Measurements from ENCODE around the gene ACAD10. TPM values are rescaled to one million over a fixed set of nuclear protein-coding genes. Genes with fewer than 3 reads are reported as not detected.

The ACAD10 gene
- total and polyA plus RNA-seq, 2 experiments from 2014 or later = 7.6 to 12.0 TPM

DNA sequence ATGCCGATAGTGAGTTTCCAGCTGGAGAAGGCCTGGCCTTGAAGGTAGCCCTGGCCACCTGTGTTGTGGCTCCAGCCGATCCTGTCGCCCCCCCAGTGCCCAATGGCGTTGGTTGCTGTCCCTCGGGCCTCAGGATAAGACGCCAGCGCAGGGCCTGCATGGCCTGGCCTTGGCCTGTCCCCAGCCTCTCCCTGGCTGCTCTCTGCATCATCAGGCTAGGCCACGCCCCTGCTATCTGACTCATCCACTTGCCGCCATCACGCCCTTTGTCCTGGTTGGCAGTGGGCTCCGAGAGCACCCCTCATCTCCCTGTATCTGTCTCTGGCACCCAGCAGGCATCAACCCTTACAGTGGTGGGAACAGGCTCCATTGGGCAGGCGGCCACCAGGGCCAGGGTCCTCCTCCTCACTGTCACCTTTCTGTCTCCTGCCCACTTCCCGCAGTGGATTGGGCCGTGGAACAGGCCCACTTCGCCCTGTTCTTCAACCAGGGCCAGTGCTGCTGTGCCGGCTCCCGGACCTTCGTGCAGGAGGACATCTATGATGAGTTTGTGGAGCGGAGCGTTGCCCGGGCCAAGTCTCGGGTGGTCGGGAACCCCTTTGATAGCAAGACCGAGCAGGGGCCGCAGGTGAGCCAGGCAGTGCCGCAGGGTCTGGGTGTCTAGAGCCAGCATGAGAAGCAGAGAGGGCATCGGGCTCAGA, 106.5 kb downstream of the ACAD10 start:
- Histone ChIP-seq H3K9me2 (ENCODE audit: insufficient read depth) (no peaks in the 10 kb centered on the region), H4K20me1 (ENCODE audit: insufficient read depth) (no peaks in the 10 kb centered on the region), H3K27me3 (replicated peaks; ENCODE audit: insufficient read depth) (no peaks in the 10 kb centered on the region), H3K9ac (no peak overlapping the region), H3K4me1 (ENCODE audit: insufficient read depth) (peaks cover 4% of the 10 kb centered on the region), H3K4me2 (ENCODE audit: unreplicated experiment) (no peak overlapping the region), H3K27ac (no peak overlapping the region), H3K9me3 (ENCODE audit: low read depth) (no peaks in the 10 kb centered on the region), H3K36me3 (ENCODE audit: low read depth) (no peaks in the 10 kb centered on the region), H3K79me2 (ENCODE audit: insufficient read depth) (no peaks in the 10 kb centered on the region), H3F3A (ENCODE audit: insufficient read depth) (no peaks in the 10 kb centered on the region), H3K4me3 (no peak overlapping the region), H2AFZ (no peak overlapping the region)
- in situ Hi-C loops (cut with MboI) = no loop called here
- DNase-seq = peak; percentile 62
- no peak for TF ChIP-seq EZH2 (IDR thresholded peaks at IDR 0.05; ENCODE audit: insufficient read depth, poor library complexity, severe bottlenecking)
- no peak for TF ChIP-seq EZH2phosphoT487 (IDR thresholded peaks at IDR 0.05; ENCODE audit: insufficient read depth, low read depth)
- 84 to 90% methylated on average over 25 to 26 of the region's 27 CpGs for WGBS, 2 experiments (ENCODE audit: low coverage in 1 of 2, low lambda C conversion rate in 2 of 2, missing lambda C conversion rate in 2 of 2)

DNA sequence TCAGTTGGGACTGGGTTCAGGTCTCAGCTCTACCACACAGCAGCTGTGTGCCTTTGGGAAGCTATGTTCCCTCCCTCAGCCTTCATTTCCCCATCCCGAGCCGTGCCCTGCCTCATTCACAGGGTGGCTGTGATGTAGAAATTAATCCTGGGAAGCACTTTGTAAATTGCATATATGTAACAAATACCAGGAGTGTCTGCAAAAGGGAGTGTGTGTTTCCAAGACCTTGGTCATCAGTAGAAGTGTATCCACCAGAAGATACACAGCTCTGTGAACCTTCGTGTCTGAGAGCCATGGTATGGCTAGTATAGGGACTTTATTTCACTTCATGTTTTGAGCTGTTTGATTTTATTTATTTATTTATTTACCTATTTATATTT, 107.0 kb downstream of the ACAD10 start:
- Histone ChIP-seq H3K9ac (no peak overlapping the region), H4K20me1 (ENCODE audit: insufficient read depth) (no peaks in the 10 kb centered on the region), H3K27me3 (replicated peaks; ENCODE audit: insufficient read depth) (no peaks in the 10 kb centered on the region), H3K4me2 (ENCODE audit: unreplicated experiment) (no peak overlapping the region), H3K9me2 (ENCODE audit: insufficient read depth) (no peaks in the 10 kb centered on the region), H3F3A (ENCODE audit: insufficient read depth) (no peaks in the 10 kb centered on the region), H3K4me3 (no peak overlapping the region), H3K36me3 (ENCODE audit: low read depth) (no peaks in the 10 kb centered on the region), H3K79me2 (ENCODE audit: insufficient read depth) (no peaks in the 10 kb centered on the region), H3K4me1 (ENCODE audit: insufficient read depth) (peaks cover 4% of the 10 kb centered on the region), H2AFZ (no peak overlapping the region), H3K9me3 (ENCODE audit: low read depth) (no peaks in the 10 kb centered on the region), H3K27ac (no peak overlapping the region)
- DNase-seq = no peak
- WGBS, 2 experiments (ENCODE audit: low coverage in 1 of 2, low lambda C conversion rate in 2 of 2, missing lambda C conversion rate in 2 of 2) = 81 to 85% methylated on average over 3 of the region's 3 CpGs
- no peak for TF ChIP-seq EZH2 (IDR thresholded peaks at IDR 0.05; ENCODE audit: insufficient read depth, poor library complexity, severe bottlenecking)
- no peak for TF ChIP-seq EZH2phosphoT487 (IDR thresholded peaks at IDR 0.05; ENCODE audit: insufficient read depth, low read depth)
- in situ Hi-C loops (cut with MboI) = no loop called here

DNA sequence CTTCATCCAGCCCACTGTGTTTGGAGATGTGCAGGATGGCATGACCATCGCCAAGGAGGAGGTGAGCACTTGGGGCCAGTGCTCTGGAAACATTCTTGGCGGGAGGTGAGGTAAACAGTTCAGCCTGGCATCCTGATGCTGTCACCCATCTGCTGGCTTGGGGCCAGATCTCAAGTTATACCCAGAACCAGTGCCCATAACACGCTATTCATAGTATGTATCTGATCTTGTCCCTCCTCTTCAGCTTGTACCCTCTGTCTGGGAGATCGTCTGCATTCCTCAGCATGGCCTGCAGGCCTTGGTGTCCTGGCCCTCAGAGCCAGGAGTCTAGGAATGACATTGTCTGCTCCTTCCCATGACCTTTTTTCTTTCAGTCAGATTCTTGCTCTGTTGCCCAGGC, 112.3 kb downstream of the ACAD10 start:
- Histone ChIP-seq H3F3A (ENCODE audit: insufficient read depth) (no peaks in the 10 kb centered on the region), H3K27ac (no peak overlapping the region), H3K36me3 (ENCODE audit: low read depth) (no peaks in the 10 kb centered on the region), H3K27me3 (replicated peaks; ENCODE audit: insufficient read depth) (no peaks in the 10 kb centered on the region), H3K9ac (no peak overlapping the region), H4K20me1 (ENCODE audit: insufficient read depth) (no peaks in the 10 kb centered on the region), H3K4me3 (no peak overlapping the region), H3K9me2 (ENCODE audit: insufficient read depth) (no peaks in the 10 kb centered on the region), H3K4me2 (ENCODE audit: unreplicated experiment) (no peak overlapping the region), H3K4me1 (ENCODE audit: insufficient read depth) (no peaks in the 10 kb centered on the region), H3K9me3 (ENCODE audit: low read depth) (no peaks in the 10 kb centered on the region), H2AFZ (no peak overlapping the region), H3K79me2 (ENCODE audit: insufficient read depth) (no peaks in the 10 kb centered on the region)
- TF ChIP-seq EZH2 (IDR thresholded peaks at IDR 0.05; ENCODE audit: insufficient read depth, poor library complexity, severe bottlenecking) (no peak), EZH2phosphoT487 (IDR thresholded peaks at IDR 0.05; ENCODE audit: insufficient read depth, low read depth) (no peak)
- in situ Hi-C loops (cut with MboI) = no loop called here
- WGBS, 2 experiments (ENCODE audit: low coverage in 1 of 2, low lambda C conversion rate in 2 of 2, missing lambda C conversion rate in 2 of 2) = 80 to 85% methylated on average over 4 of the region's 4 CpGs
- no peak for DNase-seq

DNA sequence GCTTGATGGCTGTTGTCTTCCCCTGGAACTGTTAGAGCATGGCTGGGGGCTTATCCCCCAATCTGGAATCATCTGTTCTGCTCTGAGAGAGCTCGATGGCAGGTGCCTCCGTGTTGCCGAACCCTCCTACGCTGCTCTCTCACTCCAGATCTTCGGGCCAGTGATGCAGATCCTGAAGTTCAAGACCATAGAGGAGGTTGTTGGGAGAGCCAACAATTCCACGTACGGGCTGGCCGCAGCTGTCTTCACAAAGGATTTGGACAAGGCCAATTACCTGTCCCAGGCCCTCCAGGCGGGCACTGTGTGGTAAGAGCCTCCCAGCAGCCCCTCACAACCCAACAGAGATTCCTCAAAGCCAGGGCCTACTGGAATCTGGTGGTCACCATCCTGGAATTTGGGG, 113.9 kb downstream of the ACAD10 start:
- Histone ChIP-seq H3K9me2 (ENCODE audit: insufficient read depth) (no peaks in the 10 kb centered on the region), H3K9me3 (ENCODE audit: low read depth) (no peaks in the 10 kb centered on the region), H3K4me3 (no peak overlapping the region), H3K27ac (no peak overlapping the region), H3F3A (ENCODE audit: insufficient read depth) (no peaks in the 10 kb centered on the region), H4K20me1 (ENCODE audit: insufficient read depth) (no peaks in the 10 kb centered on the region), H3K36me3 (ENCODE audit: low read depth) (no peaks in the 10 kb centered on the region), H3K4me2 (ENCODE audit: unreplicated experiment) (no peak overlapping the region), H3K27me3 (replicated peaks; ENCODE audit: insufficient read depth) (no peaks in the 10 kb centered on the region), H3K79me2 (ENCODE audit: insufficient read depth) (no peaks in the 10 kb centered on the region), H3K9ac (no peak overlapping the region), H3K4me1 (ENCODE audit: insufficient read depth) (no peaks in the 10 kb centered on the region), H2AFZ (no peak overlapping the region)
- TF ChIP-seq EZH2phosphoT487 (IDR thresholded peaks at IDR 0.05; ENCODE audit: insufficient read depth, low read depth) = no peak
- no peak for TF ChIP-seq EZH2 (IDR thresholded peaks at IDR 0.05; ENCODE audit: insufficient read depth, poor library complexity, severe bottlenecking)
- WGBS, 2 experiments (ENCODE audit: low coverage in 1 of 2, low lambda C conversion rate in 2 of 2, missing lambda C conversion rate in 2 of 2) = 92 to 95% methylated on average over 9 of the region's 9 CpGs
- DNase-seq = no peak
- in situ Hi-C loops (cut with MboI) = no loop called here

Data from GM23248 (cell line).